ENCODE data around the gene PTPRR.

DNA sequence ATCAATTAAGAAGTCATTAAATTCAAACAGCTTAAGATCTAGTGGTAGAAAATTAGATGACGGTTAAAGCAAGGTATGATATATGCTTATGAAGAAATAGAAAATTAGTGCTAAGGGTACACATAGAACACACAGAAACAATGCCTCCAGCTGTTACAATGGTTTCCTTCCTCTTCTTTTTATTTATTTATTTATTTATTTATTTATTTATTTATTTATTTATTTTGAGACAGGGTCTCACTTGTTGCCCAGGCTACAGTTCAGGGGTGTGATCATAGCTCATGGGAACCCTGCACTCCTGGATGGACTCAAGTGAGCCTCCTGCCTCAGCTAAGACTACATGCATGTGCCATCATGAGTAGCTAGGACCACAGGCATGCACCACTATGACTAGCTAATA, 34.9 kb upstream of the PTPRR start:
- TF ChIP-seq, protein P1, sequence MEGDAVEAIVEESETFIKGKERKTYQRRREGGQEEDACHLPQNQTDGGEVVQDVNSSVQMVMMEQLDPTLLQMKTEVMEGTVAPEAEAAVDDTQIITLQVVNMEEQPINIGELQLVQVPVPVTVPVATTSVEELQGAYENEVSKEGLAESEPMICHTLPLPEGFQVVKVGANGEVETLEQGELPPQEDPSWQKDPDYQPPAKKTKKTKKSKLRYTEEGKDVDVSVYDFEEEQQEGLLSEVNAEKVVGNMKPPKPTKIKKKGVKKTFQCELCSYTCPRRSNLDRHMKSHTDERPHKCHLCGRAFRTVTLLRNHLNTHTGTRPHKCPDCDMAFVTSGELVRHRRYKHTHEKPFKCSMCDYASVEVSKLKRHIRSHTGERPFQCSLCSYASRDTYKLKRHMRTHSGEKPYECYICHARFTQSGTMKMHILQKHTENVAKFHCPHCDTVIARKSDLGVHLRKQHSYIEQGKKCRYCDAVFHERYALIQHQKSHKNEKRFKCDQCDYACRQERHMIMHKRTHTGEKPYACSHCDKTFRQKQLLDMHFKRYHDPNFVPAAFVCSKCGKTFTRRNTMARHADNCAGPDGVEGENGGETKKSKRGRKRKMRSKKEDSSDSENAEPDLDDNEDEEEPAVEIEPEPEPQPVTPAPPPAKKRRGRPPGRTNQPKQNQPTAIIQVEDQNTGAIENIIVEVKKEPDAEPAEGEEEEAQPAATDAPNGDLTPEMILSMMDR (IDR thresholded peaks at IDR 0.05) = no peak
- no peak for TF ChIP-seq POLR2A (IDR thresholded peaks at IDR 0.05)

Data from esophagus squamous epithelium (tissue), 4 donors.